ENCODE measurements around the gene IMMT. TPM values are rescaled to one million over a fixed set of nuclear protein-coding genes. Genes with fewer than 3 reads are reported as not detected.

IMMT gene
- total and polyA plus RNA-seq, 2 donors (not counting 3 experiments of a cell fraction or from before 2014, with no cell fraction given), result 35.6 to 112 TPM

- no peaks in the 10 kb centered on the region for H4K20me1 ChIP-seq (replicated peaks; ENCODE audit: control insufficient read depth, extremely low read depth, insufficient read depth, low read length)
- H3K79me2 ChIP-seq (ENCODE audit: control insufficient read depth, insufficient read depth, low read length), result no peaks in the 10 kb centered on the region
- H2AFZ ChIP-seq (ENCODE audit: low read depth, low read length), result no peak overlapping the region
- dilution Hi-C loops (cut with MboI; ENCODE audit: extremely low pct_ligation_motif_present, low sequenced_read_pairs) (no loop called here), intact Hi-C loops (cut with micrococcal nuclease) (loop anchor here (5.0 kb wide), 1 partner anchor 73 kb away; no protein-coding TSS in a partner anchor)
- H3K9me3 ChIP-seq (replicated peaks; ENCODE audit: control insufficient read depth, insufficient read depth, low read length), result no peaks in the 10 kb centered on the region
- no peak for TF ChIP-seq MAX (IDR thresholded peaks at IDR 0.05; ENCODE audit: insufficient read depth, insufficient read length)
- TF ChIP-seq POLR2AphosphoS5 (IDR thresholded peaks at IDR 0.05; ENCODE audit: insufficient read depth, low read depth, low read length), result no peak
- TF ChIP-seq EZH2 (IDR thresholded peaks at IDR 0.05; ENCODE audit: borderline replicate concordance, low read depth, low read length, severe bottlenecking), result no peak
- no peak overlapping the region for H3K9ac ChIP-seq (replicated peaks; ENCODE audit: extremely low read depth, insufficient read depth, low read length)
- peaks cover 7% of the 10 kb centered on the region for H3K4me1 ChIP-seq (ENCODE audit: control insufficient read depth, extremely low read depth, insufficient read depth, low read length)
- no peak overlapping the region for H3K4me3 ChIP-seq (replicated peaks in 1 of 3; ENCODE audit: insufficient read depth in 1 of 3, low read depth in 1 of 3, low read length in 3 of 3)
- DNase-seq (ENCODE audit: low read depth, low spot score) (no peak), FAIRE-seq (no peak)
- ChIA-PET CTCF (interaction anchor here (2.1 kb wide), 1 partner anchor 10 kb away, joined by 13 read pairs; no protein-coding TSS in a partner anchor), POLR2A (no interaction called here)
- H3K9me1 ChIP-seq (replicated peaks; ENCODE audit: control insufficient read depth, extremely low read depth, insufficient read depth, low read length), result no peaks in the 10 kb centered on the region
- BruUV-seq (replicated peaks), result no TSS peak
- H3K36me3 ChIP-seq (ENCODE audit: control insufficient read depth in 2 of 2, extremely low read depth in 1 of 2, insufficient read depth in 2 of 2, low read length in 2 of 2), result no peaks in the 10 kb centered on the region
- H3K27ac ChIP-seq (ENCODE audit: insufficient read depth, low read depth, low read length), result no peak overlapping the region
- no peak overlapping the region for H3K4me2 ChIP-seq (ENCODE audit: insufficient read depth, low read length)
- no peaks in the 10 kb centered on the region for H3K27me3 ChIP-seq (ENCODE audit: control insufficient read depth in 2 of 2, insufficient read depth in 2 of 2, low read length in 2 of 2)
Measured at GRCh38 chr2:86223927-86224560, 28.8 kb upstream of the IMMT start.

- POLR2A ChIA-PET, result no interaction called here
- Histone ChIP-seq H3K79me2 (ENCODE audit: control insufficient read depth, insufficient read depth, low read length) (no peaks in the 10 kb centered on the region), H3K9me3 (replicated peaks; ENCODE audit: control insufficient read depth, insufficient read depth, low read length) (no peaks in the 10 kb centered on the region), H3K4me2 (ENCODE audit: insufficient read depth, low read length) (no peak overlapping the region), H4K20me1 (replicated peaks; ENCODE audit: control insufficient read depth, extremely low read depth, insufficient read depth, low read length) (no peaks in the 10 kb centered on the region), H3K9me1 (replicated peaks; ENCODE audit: control insufficient read depth, extremely low read depth, insufficient read depth, low read length) (no peaks in the 10 kb centered on the region), H3K9ac (replicated peaks; ENCODE audit: extremely low read depth, insufficient read depth, low read length) (no peak overlapping the region), H3K4me3 (replicated peaks in 1 of 3; ENCODE audit: insufficient read depth in 1 of 3, low read depth in 1 of 3, low read length in 3 of 3) (no peak overlapping the region), H2AFZ (ENCODE audit: low read depth, low read length) (no peak overlapping the region), H3K27me3 (ENCODE audit: control insufficient read depth in 2 of 2, insufficient read depth in 2 of 2, low read length in 2 of 2) (no peaks in the 10 kb centered on the region), H3K4me1 (ENCODE audit: control insufficient read depth, extremely low read depth, insufficient read depth, low read length) (peaks cover 7% of the 10 kb centered on the region), H3K27ac (ENCODE audit: insufficient read depth, low read depth, low read length) (no peak overlapping the region), H3K36me3 (ENCODE audit: control insufficient read depth in 2 of 2, extremely low read depth in 1 of 2, insufficient read depth in 2 of 2, low read length in 2 of 2) (no peaks in the 10 kb centered on the region)
- CTCF ChIA-PET, result no interaction called here
- no peak for DNase-seq (ENCODE audit: low read depth, low spot score)
- dilution Hi-C loops (cut with MboI; ENCODE audit: extremely low pct_ligation_motif_present, low sequenced_read_pairs) (no loop called here), intact Hi-C loops (cut with micrococcal nuclease) (loop anchor here (5.0 kb wide), 1 partner anchor 74 kb away; no protein-coding TSS in a partner anchor)
- no peak for FAIRE-seq
- BruUV-seq (replicated peaks), result no TSS peak
- TF ChIP-seq POLR2A (IDR thresholded peaks at IDR 0.05; ENCODE audit: low read depth, low read length) (no peak), GATA2 (IDR thresholded peaks at IDR 0.05; ENCODE audit: insufficient read depth, insufficient read length, low read depth, low read length) (no peak), FOS (IDR thresholded peaks at IDR 0.05; ENCODE audit: borderline replicate concordance, insufficient read depth, low read length) (no peak), MAX (IDR thresholded peaks at IDR 0.05; ENCODE audit: insufficient read depth, insufficient read length) (no peak), EZH2 (IDR thresholded peaks at IDR 0.05; ENCODE audit: borderline replicate concordance, low read depth, low read length, severe bottlenecking) (no peak), CTCF (IDR thresholded peaks at IDR 0.05; ENCODE audit: extremely low read depth in 1 of 2, insufficient read depth in 1 of 2, low read depth in 1 of 2, low read length in 2 of 2) (no peak), JUN (IDR thresholded peaks at IDR 0.05; ENCODE audit: borderline replicate concordance, insufficient read depth, insufficient read length, low read depth) (no peak), MYC (IDR thresholded peaks at IDR 0.05; ENCODE audit: low read depth, low read length) (no peak), POLR2AphosphoS5 (IDR thresholded peaks at IDR 0.05; ENCODE audit: insufficient read depth, low read depth, low read length) (no peak)
Measured at GRCh38 chr2:86223140-86223926, 28.1 kb upstream of the IMMT start.

All from endothelial cell of umbilical vein (primary cell).